ENCODE measurements around the gene ENPP1.
"Not testable (repeated sequence)": the region's sequence is repeated elsewhere in the genome, so short reads cannot be mapped to it uniquely, and the experiment has no call there.

ENPP1 gene

GRCh38 chr6:131916091-131916796 lies 108.4 kb downstream of the ENPP1 start:
- not testable (repeated sequence) for DNase-seq (ENCODE audit: low read depth)

GRCh38 chr6:131916847-131917246 lies 109.0 kb downstream of the ENPP1 start:
- no peak for DNase-seq (ENCODE audit: low read depth)

GRCh38 chr6:131917318-131917717 lies 109.5 kb downstream of the ENPP1 start:
- DNase-seq (ENCODE audit: low read depth): no peak

- DNase-seq (ENCODE audit: low read depth): no peak
These were observed 110.2 kb downstream of the ENPP1 start for GRCh38 chr6:131917763-131918649.

- no peak for DNase-seq (ENCODE audit: low read depth)
These were observed 111.0 kb downstream of the ENPP1 start for GRCh38 chr6:131918650-131919355.

GRCh38 chr6:131920656-131921055 lies 112.8 kb downstream of the ENPP1 start:
- DNase-seq (ENCODE audit: low read depth): no peak

GRCh38 chr6:131923356-131923755 lies 115.5 kb downstream of the ENPP1 start:
- DNase-seq (ENCODE audit: low read depth): no peak

GRCh38 chr6:131924881-131925474 lies 117.2 kb downstream of the ENPP1 start:
- no peak for DNase-seq (ENCODE audit: low read depth)

- DNase-seq (ENCODE audit: low read depth): no peak
These were observed 121.4 kb downstream of the ENPP1 start for GRCh38 chr6:131929264-131929663.

- no peak for DNase-seq (ENCODE audit: low read depth)
These were observed 122.2 kb downstream of the ENPP1 start for GRCh38 chr6:131929976-131930375.

- no peak for DNase-seq (ENCODE audit: low read depth)
These were observed 123.4 kb downstream of the ENPP1 start for GRCh38 chr6:131931063-131931750.

- no peak for DNase-seq (ENCODE audit: low read depth)
These were observed 128.3 kb downstream of the ENPP1 start for GRCh38 chr6:131936156-131936555.

GRCh38 chr6:131937226-131937625 lies 129.4 kb downstream of the ENPP1 start:
- DNase-seq (ENCODE audit: low read depth): no peak

- no peak for DNase-seq (ENCODE audit: low read depth)
These were observed 130.1 kb downstream of the ENPP1 start for GRCh38 chr6:131937703-131938631.
